Chondrocyte (in vitro differentiated cells): ENCODE data around the gene FHL2. TPM values are rescaled to one million over a fixed set of nuclear protein-coding genes. Genes with fewer than 3 reads are reported as not detected.

Experiments used
- DNase-seq: peaks from one replicate; pipeline ENCODE4 v3.0.0; 2021; ENCODE audit warnings: mixed read lengths, low spot score
- H3K27ac Mint-ChIP-seq: one replicate; pipeline ENCODE4 v1.8.0; 2021; ENCODE audit warnings: mild to moderate bottlenecking, moderate library complexity, mixed read lengths; ENCODE audit not compliant: unreplicated experiment
- H3K27me3 Mint-ChIP-seq: 2 replicates; pipeline ENCODE4 v1.8.0; 2021; ENCODE audit warnings: low read depth, mixed read lengths
- H3K36me3 Mint-ChIP-seq: 2 replicates; pipeline ENCODE4 v1.8.0; 2021; ENCODE audit warnings: low read depth, mixed read lengths
- H3K4me1 Mint-ChIP-seq: 2 replicates; pipeline ENCODE4 v1.8.0; 2021; ENCODE audit warnings: low read depth, mild to moderate bottlenecking, mixed read lengths
- H3K4me3 Mint-ChIP-seq: one replicate; pipeline ENCODE4 v1.8.0; 2021; ENCODE audit warnings: mild to moderate bottlenecking, moderate library complexity, mixed read lengths; ENCODE audit not compliant: unreplicated experiment
- H3K9me3 Mint-ChIP-seq: 2 replicates; pipeline ENCODE4 v1.8.0; 2021; ENCODE audit warnings: low read depth, mixed read lengths
- total RNA-seq: library from RNA; stranded (reverse); gene quantifications from 3 replicates; pipeline ENCODE4 v1.2.1, GENCODE V29; 2021
- TF ChIP-seq, protein P1 (sequence below): fragments of 200-600 bp; sonication (generic); IDR thresholded peaks from 2 replicates; pipeline ENCODE4 v1.5.0; 2021; ENCODE audit warnings: antibody characterized with exemption, mild to moderate bottlenecking, moderate library complexity

The FHL2 gene
- total RNA-seq, 1 donor from 2014 or later: 104 TPM

DNA sequence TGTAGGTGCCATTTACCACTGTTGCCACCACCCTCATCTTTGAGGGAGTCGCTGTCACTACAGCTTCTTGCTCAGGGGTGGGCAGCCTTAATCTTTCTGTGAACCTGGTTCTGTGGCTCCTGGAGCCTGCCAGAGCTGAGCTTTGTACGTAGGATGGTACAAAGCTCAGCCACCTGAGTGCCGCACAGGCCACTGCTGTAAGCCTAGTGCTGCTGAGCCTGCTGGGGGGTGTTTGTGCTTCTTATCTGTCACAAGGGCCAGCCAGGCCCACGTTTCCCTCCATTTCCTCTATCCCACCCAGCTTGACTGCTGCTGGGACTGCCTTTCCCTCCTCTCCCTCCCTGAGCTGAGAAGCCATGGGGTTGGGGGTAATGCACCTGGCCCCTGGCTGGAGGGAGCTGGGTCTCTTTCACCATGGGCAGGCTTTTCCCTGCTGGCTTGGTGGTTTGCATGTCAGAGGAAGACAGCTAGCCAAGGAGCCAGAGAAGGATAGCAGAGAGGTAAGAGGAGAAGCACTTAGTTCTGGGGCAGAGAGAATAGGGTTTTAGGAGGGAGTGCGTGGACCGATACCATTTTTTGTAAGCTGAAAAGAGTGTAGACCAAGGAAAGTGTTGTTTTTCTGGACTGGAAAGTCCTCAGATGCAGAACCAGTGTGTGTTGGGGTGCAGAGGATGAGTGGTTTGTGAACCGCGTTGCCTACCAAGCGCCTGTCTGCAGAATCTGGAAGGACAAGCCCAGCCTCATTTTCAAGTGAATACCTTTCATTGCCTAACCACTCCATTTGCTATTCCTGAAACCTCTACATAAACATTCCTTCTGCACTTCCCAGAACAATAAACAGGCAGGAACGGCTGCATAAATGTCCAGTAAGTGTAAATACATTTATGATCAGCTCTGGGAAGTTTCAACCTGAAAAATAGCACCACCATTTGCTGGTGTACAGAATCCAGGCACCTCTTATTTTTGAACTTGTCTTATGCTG, 45.1 kb upstream of the FHL2 start:
- Mint-ChIP-seq H3K36me3 (no peaks in the 10 kb centered on the region), H3K27me3 (peaks cover 13% of the 10 kb centered on the region), H3K4me1 (peaks cover 16% of the 10 kb centered on the region), H3K4me3 (no peak overlapping the region), H3K27ac (no peak overlapping the region), H3K9me3 (no peaks in the 10 kb centered on the region)
- no peak for DNase-seq
- TF ChIP-seq, protein P1, sequence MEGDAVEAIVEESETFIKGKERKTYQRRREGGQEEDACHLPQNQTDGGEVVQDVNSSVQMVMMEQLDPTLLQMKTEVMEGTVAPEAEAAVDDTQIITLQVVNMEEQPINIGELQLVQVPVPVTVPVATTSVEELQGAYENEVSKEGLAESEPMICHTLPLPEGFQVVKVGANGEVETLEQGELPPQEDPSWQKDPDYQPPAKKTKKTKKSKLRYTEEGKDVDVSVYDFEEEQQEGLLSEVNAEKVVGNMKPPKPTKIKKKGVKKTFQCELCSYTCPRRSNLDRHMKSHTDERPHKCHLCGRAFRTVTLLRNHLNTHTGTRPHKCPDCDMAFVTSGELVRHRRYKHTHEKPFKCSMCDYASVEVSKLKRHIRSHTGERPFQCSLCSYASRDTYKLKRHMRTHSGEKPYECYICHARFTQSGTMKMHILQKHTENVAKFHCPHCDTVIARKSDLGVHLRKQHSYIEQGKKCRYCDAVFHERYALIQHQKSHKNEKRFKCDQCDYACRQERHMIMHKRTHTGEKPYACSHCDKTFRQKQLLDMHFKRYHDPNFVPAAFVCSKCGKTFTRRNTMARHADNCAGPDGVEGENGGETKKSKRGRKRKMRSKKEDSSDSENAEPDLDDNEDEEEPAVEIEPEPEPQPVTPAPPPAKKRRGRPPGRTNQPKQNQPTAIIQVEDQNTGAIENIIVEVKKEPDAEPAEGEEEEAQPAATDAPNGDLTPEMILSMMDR: no peak

DNA sequence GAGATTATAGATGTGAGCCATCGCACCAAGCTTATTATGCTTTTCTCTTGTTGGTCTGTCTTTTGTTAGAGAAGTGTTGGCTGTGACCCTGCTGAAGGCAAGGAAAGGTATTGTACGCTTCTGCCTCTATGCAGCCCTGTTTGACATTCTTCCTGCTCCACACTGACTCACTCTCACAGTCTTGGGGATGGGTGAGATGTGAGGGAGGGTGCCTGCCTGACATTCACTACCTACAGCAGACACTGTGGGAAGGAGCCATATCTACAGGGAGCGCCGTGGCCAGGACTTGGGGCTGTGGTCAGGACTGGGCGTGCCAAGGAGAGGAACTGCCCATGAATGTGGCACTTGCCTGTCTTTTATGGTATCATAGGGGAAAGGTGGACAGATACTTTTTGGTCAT, 43.9 kb upstream of the FHL2 start:
- no peak overlapping the region for H3K27ac Mint-ChIP-seq
- H3K4me3 Mint-ChIP-seq: no peak overlapping the region
- peaks cover 22% of the 10 kb centered on the region for H3K4me1 Mint-ChIP-seq
- no peak for DNase-seq
- H3K27me3 Mint-ChIP-seq: peaks cover 12% of the 10 kb centered on the region
- no peaks in the 10 kb centered on the region for H3K36me3 Mint-ChIP-seq
- TF ChIP-seq, protein P1: no peak
- no peaks in the 10 kb centered on the region for H3K9me3 Mint-ChIP-seq

DNA sequence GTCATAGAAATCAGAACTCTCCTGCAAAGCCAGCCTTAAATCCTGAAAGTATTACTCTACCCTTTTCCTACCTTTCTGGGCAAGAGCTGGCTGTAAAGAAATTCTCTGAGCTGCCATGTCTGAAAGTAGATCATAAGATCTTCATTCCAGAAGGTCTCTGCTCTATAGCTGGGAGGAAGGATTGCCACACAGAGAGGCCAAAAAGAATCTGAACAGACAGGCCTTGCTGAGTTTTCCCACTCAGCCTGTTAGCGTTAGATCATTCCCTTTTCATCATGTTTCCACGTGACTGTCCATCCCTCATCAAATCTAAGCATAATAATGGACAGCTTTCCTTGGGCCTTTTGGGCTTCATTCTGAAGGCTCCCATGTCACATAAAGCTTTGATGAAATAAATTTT, 43.2 kb upstream of the FHL2 start:
- H3K4me1 Mint-ChIP-seq: peaks cover 20% of the 10 kb centered on the region
- H3K27ac Mint-ChIP-seq: no peak overlapping the region
- H3K27me3 Mint-ChIP-seq: peaks cover 9% of the 10 kb centered on the region
- no peak overlapping the region for H3K4me3 Mint-ChIP-seq
- no peaks in the 10 kb centered on the region for H3K9me3 Mint-ChIP-seq
- H3K36me3 Mint-ChIP-seq: no peaks in the 10 kb centered on the region
- DNase-seq: no peak
- TF ChIP-seq, protein P1: no peak

DNA sequence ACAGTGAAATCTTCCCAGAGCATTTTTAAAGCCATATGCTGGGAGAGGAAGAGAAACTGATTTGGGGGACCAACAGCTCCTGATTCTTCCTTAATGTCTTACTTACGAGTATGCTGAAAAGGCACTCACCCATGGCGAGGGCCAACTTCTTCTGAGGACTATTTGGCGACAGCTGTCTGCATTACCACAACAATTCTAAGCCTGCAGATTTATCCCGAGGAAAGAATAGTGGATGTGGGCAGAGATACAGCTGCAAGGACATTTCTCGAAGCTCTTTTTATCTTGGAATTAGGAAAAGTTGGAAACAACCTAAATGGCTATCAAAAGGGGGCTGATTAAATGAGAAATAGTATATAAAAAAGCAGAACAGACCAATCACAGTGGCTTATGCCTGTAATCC, 40.3 kb upstream of the FHL2 start:
- TF ChIP-seq, protein P1: no peak
- peaks cover 8% of the 10 kb centered on the region for H3K27me3 Mint-ChIP-seq
- H3K27ac Mint-ChIP-seq: no peak overlapping the region
- no peak overlapping the region for H3K4me3 Mint-ChIP-seq
- peaks cover 14% of the 10 kb centered on the region for H3K4me1 Mint-ChIP-seq
- no peak for DNase-seq
- H3K9me3 Mint-ChIP-seq: no peaks in the 10 kb centered on the region
- no peaks in the 10 kb centered on the region for H3K36me3 Mint-ChIP-seq

DNA sequence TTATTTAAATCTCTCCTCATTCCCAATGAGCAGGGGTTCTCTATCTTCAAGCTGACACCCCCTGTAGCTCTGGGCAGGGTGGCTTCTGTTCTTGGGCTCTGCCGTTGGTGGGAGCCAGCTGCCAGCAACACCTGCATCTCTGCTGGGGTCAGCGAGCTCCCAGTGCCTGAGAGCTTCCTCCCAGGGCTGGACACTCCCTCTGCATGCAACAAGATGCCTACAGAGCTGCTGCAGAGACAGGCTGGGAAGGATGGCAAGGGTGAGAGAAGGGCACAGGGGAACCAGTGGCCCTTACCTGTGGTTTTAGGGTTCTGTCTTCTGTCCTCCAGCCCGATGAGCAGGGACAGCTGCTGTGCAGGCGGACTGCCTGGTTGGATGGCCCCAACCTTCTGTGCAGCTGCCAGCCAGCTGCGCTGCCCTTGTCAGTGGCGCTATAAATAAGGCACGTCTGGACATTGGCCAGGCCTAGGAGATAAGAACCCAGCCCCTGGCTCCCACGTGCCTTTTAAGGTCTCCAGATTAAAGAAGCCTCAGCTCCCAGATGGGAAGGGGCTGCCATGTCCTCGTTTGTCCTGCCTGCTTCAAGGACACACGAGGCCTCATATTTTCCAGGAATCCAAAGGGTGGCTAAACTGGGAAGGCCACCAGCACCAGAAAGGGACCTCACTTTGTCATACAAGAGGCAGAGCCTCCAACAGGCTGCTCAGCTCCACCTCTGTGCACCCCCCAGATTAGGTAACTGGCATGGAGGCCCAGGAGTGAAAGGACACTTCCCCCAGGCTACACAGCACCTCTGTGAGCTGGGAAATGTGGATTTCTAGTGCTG, 39.5 kb upstream of the FHL2 start:
- Mint-ChIP-seq H3K4me3 (no peak overlapping the region), H3K27ac (peak overlapping the region; percentile 45), H3K9me3 (no peaks in the 10 kb centered on the region), H3K4me1 (peaks cover 9% of the 10 kb centered on the region), H3K27me3 (peaks cover 15% of the 10 kb centered on the region), H3K36me3 (no peaks in the 10 kb centered on the region)
- no peak for DNase-seq
- TF ChIP-seq, protein P1: no peak
